Stomach smooth muscle (tissue), 2 donors: ENCODE measurements around the gene RCOR1.

Experiments used
- H3K27ac ChIP-seq: one replicate; pipeline ENCODE4 v1.7.0; 2013; ENCODE audit warnings: mild to moderate bottlenecking, low read length, inconsistent platforms
- H3K27me3 ChIP-seq, 2 donors: one replicate each; pipeline ENCODE4 v1.7.0; 2013; ENCODE audit warnings: low read length in 2 of 2; ENCODE audit not compliant: insufficient read depth in 2 of 2, control insufficient read depth in 1 of 2
- H3K36me3 ChIP-seq, 2 donors: one replicate each; pipeline ENCODE4 v1.7.0; 2013; ENCODE audit warnings: low read length in 2 of 2; ENCODE audit not compliant: control insufficient read depth in 2 of 2, insufficient read depth in 2 of 2
- H3K4me1 ChIP-seq: one replicate; pipeline ENCODE4 v1.7.0; 2013; ENCODE audit warnings: low read length; ENCODE audit not compliant: control insufficient read depth, insufficient read depth
- H3K4me3 ChIP-seq, 2 donors: one replicate each; pipeline ENCODE4 v1.7.0; 2013; ENCODE audit warnings: low read length in 2 of 2
- H3K9ac ChIP-seq, 2 donors: one replicate each; pipeline ENCODE4 v1.7.0; 2013; ENCODE audit warnings: low read length in 2 of 2, mild to moderate bottlenecking in 1 of 2
- H3K9me3 ChIP-seq, 2 donors: one replicate each; pipeline ENCODE4 v1.7.0; 2013; ENCODE audit warnings: low read length in 2 of 2; ENCODE audit not compliant: control insufficient read depth in 2 of 2
- donor health status: healthy.
- donor health status: Pancreatic carcinoma.

RCOR1 gene

DNA sequence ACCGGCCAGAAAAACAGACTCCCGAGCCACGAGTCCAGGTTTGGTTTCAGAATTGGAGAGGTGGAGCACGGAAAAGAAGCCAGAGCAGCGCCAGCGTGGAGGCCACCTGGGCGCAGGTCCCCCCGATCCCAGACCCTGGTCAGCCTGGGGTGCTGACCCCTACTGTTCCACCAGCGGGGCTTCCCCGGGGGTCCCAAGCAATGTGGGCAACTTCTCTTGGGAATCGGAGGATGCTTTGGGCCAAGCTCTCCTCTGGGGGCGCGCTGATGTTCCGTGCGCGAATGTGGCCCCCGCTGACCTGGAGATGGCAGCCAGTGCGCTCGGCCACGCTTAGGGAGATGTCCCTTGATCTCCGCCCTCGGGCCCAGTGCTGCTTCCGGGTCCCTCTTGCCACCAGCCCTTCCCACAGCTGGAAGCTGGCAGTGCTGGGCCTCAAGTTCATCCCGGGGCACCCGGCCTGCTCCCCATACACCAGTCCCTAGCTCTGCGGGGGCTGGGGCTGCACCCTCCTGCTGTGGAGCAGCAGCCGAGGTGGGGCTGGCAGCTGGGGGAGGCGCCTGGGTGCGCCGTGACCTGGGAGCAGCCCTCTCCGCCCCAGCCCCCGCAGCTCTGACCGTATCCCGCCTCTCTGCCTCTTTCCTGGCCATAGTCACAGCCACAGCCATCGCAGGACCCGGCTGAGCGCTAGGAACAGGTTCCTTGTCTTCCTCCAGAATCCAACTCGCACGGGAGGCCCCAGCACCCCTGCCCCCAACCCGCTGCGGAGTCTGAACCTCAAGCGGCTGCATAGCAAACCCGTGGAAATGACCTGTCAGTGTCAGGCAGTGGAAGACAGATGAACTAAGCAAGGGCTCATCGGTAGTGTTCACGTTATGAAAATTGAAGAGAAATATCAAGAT lies 91.2 kb downstream of the RCOR1 start:
- Histone ChIP-seq H3K9ac (no peak overlapping the region), H3K9me3 (no peaks in the 10 kb centered on the region), H3K27me3 (no peaks in the 10 kb centered on the region), H3K4me1 (no peaks in the 10 kb centered on the region), H3K4me3 (no peak overlapping the region), H3K36me3 (no peaks in the 10 kb centered on the region), H3K27ac (no peak overlapping the region)

DNA sequence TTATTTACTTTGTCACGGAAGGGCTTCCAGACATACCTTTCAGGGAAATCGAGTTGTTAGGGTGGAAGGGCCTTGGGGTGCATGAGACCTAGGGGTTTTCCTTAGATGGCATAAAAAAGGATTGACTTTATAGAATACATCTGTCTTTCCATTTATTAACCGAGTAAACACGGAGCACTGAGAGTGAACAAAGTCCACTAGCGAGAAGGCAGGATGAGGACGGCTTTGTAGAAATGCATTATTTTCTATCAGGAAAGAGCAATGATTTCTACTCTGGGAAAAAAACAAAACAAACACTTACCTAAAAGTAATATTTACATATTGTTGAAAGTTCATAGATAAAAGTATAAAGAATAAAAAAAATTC lies 91.8 kb downstream of the RCOR1 start:
- Histone ChIP-seq H3K27ac (no peak overlapping the region), H3K27me3 (no peaks in the 10 kb centered on the region), H3K9ac (no peak overlapping the region), H3K4me1 (no peaks in the 10 kb centered on the region), H3K9me3 (no peaks in the 10 kb centered on the region), H3K4me3 (no peak overlapping the region), H3K36me3 (no peaks in the 10 kb centered on the region)

DNA sequence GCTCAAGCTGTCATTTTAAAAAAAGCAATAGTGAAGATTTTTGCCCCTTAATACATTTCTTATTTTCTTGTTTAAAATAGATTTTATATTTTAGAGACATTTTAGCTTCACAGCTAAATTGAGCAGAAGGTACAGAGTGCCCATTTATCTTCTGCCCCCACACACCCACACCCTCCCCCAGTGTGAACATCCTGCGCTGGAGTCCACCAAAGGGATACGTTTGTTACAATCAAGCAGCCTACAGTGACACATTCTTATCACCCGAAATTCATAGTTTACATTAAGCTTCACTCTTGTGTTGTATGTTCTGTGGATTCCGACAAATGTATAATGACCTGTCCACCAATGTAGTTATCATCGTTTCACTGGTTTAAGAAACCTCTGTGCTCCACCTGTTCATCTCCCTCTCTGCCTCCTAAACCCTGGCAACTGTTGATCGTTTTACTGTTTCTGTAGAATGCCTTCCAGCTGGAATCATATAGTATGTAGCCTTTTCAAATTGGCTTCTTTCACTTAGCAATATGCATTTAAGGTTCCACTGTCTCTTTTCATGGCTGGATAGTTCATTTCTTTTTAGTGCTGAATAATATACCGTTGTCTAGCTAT lies 93.8 kb downstream of the RCOR1 start:
- H3K4me3 ChIP-seq = no peak overlapping the region
- no peaks in the 10 kb centered on the region for H3K4me1 ChIP-seq
- no peak overlapping the region for H3K27ac ChIP-seq
- H3K9ac ChIP-seq = no peak overlapping the region
- H3K9me3 ChIP-seq = no peaks in the 10 kb centered on the region
- no peaks in the 10 kb centered on the region for H3K27me3 ChIP-seq
- H3K36me3 ChIP-seq = no peaks in the 10 kb centered on the region

GRCh38 chr14:102688290-102688689 lies 95.8 kb downstream of the RCOR1 start:
- H3K9me3 ChIP-seq = no peaks in the 10 kb centered on the region
- no peak overlapping the region for H3K9ac ChIP-seq
- H3K27me3 ChIP-seq = no peaks in the 10 kb centered on the region
- no peaks in the 10 kb centered on the region for H3K36me3 ChIP-seq
- H3K4me1 ChIP-seq = no peaks in the 10 kb centered on the region
- H3K4me3 ChIP-seq = no peak overlapping the region
- no peak overlapping the region for H3K27ac ChIP-seq

DNA sequence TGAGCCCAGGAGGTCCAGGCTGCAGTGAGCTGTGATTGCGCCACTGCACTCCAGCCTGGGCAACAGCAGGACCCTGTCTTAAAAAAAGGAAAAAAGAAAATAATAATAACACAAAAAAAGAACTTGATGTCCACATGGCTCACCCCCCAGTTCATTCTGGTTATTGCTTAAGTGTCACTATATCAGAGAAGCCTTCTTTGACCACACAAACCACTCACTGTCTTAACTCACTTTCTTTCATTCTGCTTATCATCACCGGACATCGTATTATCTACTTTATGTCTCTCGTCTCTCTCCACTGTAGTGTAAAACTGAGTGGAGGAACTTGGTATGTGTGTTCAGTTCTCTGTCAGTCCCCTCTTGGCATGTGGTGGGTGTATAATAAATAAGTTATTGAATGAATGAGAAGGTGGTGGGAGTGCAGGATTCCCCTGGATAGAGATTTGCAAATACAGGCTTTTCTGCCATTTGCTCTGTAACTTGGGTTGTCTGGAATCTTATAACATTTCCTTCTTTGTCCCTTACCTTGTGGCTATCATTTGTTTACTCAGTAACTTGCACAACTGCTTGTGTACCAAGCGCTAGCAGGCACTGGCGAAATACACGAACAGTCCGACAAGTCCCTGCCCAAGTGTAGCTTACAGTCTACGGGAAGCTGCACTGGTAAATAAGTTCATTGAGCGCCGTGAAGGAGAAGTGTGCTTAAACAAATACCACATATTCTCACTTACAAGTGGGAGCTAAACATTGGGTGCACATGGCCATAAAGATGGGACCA lies 98.2 kb downstream of the RCOR1 start:
- H3K4me1 ChIP-seq = no peaks in the 10 kb centered on the region
- no peak overlapping the region for H3K9ac ChIP-seq
- H3K27ac ChIP-seq = no peak overlapping the region
- H3K36me3 ChIP-seq = no peaks in the 10 kb centered on the region
- H3K27me3 ChIP-seq = no peaks in the 10 kb centered on the region
- H3K9me3 ChIP-seq = no peaks in the 10 kb centered on the region
- no peak overlapping the region for H3K4me3 ChIP-seq

DNA sequence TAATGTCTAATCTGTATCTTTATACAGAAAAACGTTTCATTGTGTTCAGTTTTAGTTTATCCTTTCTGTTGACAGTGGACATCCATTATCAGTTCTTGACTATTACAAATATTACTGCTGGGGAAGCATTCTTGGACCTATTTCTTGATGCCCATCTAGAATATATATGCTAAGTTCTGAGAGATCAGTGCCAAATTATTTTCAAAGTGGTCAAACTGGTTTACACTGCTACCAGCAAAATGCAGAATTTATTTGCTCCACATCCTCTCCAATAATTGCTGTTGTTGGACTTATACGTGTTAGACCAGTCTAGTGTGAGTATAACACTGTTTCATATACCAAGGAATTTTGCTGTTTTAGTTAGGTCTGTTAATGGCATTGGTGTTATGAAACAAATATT lies 99.3 kb downstream of the RCOR1 start:
- H3K27ac ChIP-seq = no peak overlapping the region
- H3K9ac ChIP-seq = no peak overlapping the region
- H3K27me3 ChIP-seq = no peaks in the 10 kb centered on the region
- no peaks in the 10 kb centered on the region for H3K4me1 ChIP-seq
- no peaks in the 10 kb centered on the region for H3K9me3 ChIP-seq
- H3K4me3 ChIP-seq = no peak overlapping the region
- H3K36me3 ChIP-seq = no peaks in the 10 kb centered on the region

- H3K27me3 ChIP-seq = no peaks in the 10 kb centered on the region
- no peak overlapping the region for H3K9ac ChIP-seq
- H3K27ac ChIP-seq = no peak overlapping the region
- peaks cover 3% of the 10 kb centered on the region for H3K4me1 ChIP-seq
- H3K9me3 ChIP-seq = no peaks in the 10 kb centered on the region
- no peaks in the 10 kb centered on the region for H3K36me3 ChIP-seq
- no peak overlapping the region for H3K4me3 ChIP-seq
Observed at GRCh38 chr14:102692334-102692733, 99.9 kb downstream of the RCOR1 start.

DNA sequence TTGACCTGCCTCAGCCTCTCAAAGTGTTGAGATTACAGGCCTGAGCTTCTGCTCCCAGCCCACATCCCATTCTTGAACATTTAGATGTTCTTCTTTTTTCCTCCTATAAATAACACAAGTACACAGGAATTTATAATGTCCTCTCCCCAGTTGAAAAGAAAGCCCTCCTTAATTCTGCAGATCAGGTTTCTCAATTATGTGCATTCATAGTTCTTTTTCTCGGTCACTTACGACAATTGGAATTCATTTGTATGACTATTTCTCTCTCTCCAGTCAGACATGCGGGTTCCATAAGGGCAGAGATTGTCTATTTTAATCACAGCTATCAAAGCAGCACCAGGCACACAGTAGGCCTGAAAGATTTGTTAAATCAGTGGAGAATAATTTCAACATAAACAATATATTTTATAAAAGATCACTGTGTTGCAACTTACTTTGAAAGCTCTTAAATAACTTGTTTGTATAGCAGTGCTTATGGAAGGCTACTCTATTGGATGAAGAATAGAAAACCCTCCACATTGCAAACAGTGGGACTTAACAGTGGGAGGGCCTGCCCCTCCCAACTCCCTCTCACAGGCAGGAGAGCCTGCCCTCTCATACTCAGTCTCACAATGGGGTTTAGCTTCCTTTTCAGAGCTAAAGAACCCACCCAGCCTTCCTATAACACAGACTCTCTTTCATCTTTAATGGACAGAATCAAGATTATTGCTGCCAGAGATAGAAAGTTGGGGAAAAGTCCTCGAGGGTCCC lies 100.7 kb downstream of the RCOR1 start:
- Histone ChIP-seq H3K9ac (no peak overlapping the region), H3K27ac (no peak overlapping the region), H3K9me3 (no peaks in the 10 kb centered on the region), H3K36me3 (no peaks in the 10 kb centered on the region), H3K4me1 (peaks cover 3% of the 10 kb centered on the region), H3K4me3 (no peak overlapping the region), H3K27me3 (no peaks in the 10 kb centered on the region)

GRCh38 chr14:102694530-102695166 lies 102.2 kb downstream of the RCOR1 start:
- Histone ChIP-seq H3K36me3 (no peaks in the 10 kb centered on the region), H3K9ac (no peak overlapping the region), H3K27me3 (no peaks in the 10 kb centered on the region), H3K9me3 (no peaks in the 10 kb centered on the region), H3K27ac (no peak overlapping the region), H3K4me3 (no peak overlapping the region), H3K4me1 (peaks cover 3% of the 10 kb centered on the region)

DNA sequence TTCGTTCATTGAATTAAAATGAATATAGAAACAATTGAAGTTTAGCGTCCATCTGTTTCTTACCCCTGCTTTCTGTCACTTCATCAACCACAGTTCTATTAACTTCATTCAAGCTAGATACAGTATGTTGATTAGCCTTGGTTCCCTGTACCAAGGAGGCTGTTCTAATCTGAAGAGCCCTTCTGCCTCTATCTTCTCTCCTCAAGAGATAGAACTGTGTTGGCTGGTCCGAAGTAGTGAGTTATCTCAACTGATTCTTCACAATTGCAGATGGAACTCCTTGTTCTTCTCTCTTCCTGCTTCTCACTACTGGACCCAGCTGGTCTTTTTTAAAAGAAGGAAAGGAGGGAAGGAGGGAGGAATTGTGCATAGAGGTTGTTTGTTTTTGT lies 102.7 kb downstream of the RCOR1 start:
- no peak overlapping the region for H3K9ac ChIP-seq
- H3K27ac ChIP-seq = no peak overlapping the region
- H3K9me3 ChIP-seq = no peaks in the 10 kb centered on the region
- no peaks in the 10 kb centered on the region for H3K27me3 ChIP-seq
- H3K36me3 ChIP-seq = no peaks in the 10 kb centered on the region
- H3K4me3 ChIP-seq = no peak overlapping the region
- peaks cover 3% of the 10 kb centered on the region for H3K4me1 ChIP-seq
